ENCODE data around the gene OR13H1.
"Not testable (repeated sequence)": the region's sequence is repeated elsewhere in the genome, so short reads cannot be mapped to it uniquely, and the experiment has no call there.

Gene OR13H1, protein sequence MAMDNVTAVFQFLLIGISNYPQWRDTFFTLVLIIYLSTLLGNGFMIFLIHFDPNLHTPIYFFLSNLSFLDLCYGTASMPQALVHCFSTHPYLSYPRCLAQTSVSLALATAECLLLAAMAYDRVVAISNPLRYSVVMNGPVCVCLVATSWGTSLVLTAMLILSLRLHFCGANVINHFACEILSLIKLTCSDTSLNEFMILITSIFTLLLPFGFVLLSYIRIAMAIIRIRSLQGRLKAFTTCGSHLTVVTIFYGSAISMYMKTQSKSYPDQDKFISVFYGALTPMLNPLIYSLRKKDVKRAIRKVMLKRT

DNA sequence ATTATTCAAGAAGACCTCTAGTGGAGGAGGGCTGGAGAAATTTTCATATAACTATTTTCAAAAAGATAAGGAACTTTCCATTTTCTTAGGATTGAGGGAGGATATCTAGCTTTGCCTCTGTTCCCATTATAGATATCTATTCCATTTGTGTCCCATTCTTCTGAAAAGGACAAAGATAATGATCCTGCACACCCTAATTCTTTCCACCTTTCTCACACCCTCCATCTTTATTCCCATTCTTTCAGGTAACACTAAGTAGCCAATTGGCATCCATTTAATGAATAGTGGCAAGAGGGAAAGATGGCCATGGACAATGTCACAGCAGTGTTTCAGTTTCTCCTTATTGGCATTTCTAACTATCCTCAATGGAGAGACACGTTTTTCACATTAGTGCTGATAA, at the start of gene OR13H1:
Gene OR13H1 (plus strand): TSS at position 301 of the 400 bp plus-strand sequence. CDS start 0 bp downstream, at position 301.
- DNase-seq, result no peak

GRCh38 chrX:131501556-131501955, 42.3 kb upstream of the OR13H1 start:
- not testable (repeated sequence) for DNase-seq

- no peak for DNase-seq
Measured at GRCh38 chrX:131513159-131513914, 30.5 kb upstream of the OR13H1 start.

GRCh38 chrX:131521824-131522223, 22.1 kb upstream of the OR13H1 start:
- no peak for DNase-seq

- DNase-seq, result no peak
Measured at GRCh38 chrX:131544218-131544617, 344 bp downstream of the OR13H1 start.

DNA sequence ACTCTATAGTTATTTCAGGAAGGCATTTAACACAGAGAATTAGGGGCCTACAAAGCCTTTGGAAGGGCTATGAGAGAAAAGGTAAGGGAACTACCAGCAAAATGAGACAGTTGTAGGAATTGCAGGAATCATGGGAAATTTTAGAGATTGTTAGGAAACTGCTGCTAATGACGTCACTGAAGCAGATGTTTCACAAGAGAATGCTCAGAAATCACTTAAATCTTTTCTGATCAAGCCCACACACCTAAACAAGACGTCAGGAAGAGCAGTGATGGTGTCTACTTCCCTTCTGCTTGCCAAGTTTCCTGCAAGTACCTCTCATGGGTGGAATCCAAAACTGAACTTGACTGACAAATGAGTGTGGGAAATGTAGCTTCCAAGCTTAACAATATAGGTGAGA, 5.1 kb downstream of the OR13H1 start:
- DNase-seq, result no peak

DNA sequence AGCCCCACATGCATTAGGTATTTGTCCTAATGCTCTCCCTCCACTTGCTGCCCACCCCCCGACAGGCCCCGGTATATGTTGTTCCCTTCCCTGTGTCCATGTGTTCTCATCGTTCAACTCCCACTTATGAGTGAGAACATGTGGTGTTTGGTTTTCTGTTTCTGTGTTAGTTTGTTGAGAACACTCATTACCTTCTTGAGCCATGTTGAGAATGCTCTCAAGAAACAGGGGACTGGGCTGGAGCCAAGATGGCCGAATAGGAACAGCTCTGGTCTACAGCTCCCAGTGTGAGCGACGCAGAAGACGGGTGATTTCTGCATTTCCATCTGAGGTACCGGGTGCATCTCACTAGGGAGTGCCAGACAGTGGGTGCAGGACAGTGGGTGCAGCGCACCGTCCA, 8.6 kb downstream of the OR13H1 start:
- not testable (repeated sequence) for DNase-seq

DNA sequence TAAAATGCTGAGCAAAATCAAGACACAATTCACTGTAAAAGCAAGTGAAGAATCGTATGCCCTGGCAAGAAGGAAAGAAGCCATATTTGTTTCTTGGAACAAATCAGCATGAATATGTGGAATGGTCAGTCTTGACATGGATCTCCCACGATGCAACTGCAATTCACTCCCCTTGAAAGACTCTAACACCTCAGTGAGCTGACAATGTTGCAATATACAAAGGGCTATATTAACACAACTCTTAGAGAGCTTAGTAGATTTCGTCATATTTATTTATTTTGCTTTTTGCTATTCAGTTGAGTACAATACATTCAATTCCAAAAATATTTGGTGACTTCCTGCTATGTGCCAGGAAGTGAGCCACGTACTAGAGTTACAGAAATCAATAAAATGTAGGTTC, 14.7 kb downstream of the OR13H1 start:
- DNase-seq, result no peak

GRCh38 chrX:131564553-131565229, 20.8 kb downstream of the OR13H1 start:
- DNase-seq, result no peak

- DNase-seq, result no peak
Measured at GRCh38 chrX:131565909-131566308, 22.0 kb downstream of the OR13H1 start.

GRCh38 chrX:131571348-131571747, 27.5 kb downstream of the OR13H1 start:
- DNase-seq, result no peak

DNA sequence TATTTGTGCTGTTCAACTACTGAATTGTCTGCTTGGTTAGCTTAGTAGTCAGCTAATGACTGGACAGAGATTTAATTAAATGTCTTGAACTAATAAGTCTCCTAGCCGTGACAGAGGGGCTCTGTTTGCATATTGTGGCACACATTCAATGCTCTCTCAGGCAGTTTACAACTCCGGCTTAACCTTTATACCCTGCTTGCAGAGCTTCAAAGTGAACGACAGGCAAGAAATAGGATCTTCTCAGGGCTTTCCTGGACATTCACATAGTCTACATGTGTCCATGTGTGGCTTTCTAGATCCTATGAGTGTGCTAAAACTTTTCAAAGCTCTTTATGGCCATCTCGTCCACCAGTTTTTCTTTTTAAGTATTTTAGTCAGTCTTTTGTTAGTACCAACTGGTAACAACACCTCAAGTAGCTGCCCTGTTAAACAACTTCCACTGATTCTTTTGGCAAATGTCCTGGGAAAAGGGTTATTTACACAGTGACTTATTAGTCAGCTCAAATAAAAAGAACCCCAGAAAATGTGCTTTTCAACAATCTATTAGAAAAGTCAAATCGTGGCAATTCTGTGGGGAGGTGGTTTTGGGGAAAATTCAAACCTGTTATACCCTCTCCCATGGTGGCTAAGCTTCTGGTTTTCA, 28.6 kb downstream of the OR13H1 start:
- DNase-seq, result no peak

GRCh38 chrX:131577413-131577812, 33.5 kb downstream of the OR13H1 start:
- no peak for DNase-seq

DNA sequence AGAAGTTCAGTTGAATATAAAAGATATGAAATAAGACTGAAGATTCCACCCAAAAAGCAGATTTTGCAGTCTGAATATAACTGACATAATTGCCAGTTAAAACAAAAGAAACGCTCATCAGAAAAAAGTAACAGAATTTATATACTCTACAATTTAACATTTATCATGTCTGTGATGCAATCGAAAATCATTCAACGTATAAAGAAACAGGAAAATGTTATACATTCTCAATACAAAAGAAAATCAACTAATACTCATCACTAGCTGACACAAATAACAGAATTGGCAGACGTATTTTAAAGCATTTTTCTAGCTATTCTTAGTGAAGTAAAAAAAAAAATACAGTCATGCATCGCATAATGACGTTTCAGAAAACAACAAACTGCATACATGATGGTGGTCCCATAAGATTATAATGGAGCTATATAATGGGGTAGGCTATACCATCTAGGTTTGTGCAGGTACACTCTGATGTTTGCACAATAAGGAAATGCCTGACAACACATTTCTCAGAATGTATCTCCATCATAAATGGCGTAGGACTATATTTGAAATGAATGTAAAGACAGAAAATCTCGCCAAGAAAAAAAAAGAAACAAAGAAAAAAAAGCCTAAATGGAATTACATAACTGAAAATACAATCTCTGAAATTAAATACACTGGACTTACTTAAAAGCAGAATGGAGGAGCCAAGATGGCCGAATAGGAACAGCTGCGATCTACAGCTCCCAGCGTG, 34.3 kb downstream of the OR13H1 start:
- no peak for DNase-seq

DNA sequence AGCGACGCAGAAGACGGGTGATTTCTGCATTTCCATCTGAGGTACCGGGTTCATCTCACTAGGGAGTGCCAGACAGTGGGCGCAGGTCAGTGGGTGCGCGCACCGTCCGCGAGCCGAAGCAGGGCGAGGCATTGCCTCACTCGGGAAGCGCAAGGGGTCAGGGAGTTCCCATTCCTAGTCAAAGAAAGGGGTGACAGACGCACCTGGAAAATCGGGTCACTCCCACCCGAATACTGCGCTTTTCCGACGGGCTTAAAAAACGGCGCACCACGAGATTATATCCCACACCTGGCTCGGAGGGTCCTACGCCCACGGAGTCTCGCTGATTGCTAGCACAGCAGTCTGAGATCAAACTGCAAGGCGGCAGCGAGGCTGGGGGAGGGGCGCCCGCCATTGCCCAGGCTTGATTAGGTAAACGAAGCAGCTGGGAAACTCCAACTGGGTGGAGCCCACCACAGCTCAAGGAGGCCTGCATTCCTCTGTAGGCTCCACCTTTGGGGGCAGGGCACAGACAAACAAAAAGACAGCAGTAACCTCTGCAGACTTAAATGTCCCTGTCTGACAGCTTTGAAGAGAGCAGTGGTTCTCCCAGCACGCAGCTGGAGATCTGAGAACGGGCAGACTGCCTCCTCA, 35.0 kb downstream of the OR13H1 start:
- DNase-seq, result not testable (repeated sequence)

- no peak for DNase-seq
Measured at GRCh38 chrX:131588995-131589394, 45.1 kb downstream of the OR13H1 start.

All from stimulated activated CD4-positive, alpha-beta T cell treated with anti-CD3 and anti-CD28 coated beads, Interleukin-12 subunit alpha, Interleukin-12 subunit beta, amount 100 ng/mL, for 4 hours (primary cell).